Fibroblast of lung (primary cell): ENCODE measurements around the gene SERPINI1. TPM values are rescaled to one million over a fixed set of nuclear protein-coding genes. Genes with fewer than 3 reads are reported as not detected.

Source experiments
- DNase-seq, 2 donors: peaks; one replicate each; pipeline versions ENCODE4 v3.0.0 to v3.0.0-alpha.2; 2010; ENCODE audit warnings: low read depth in 2 of 2
- H2AFZ ChIP-seq: 2 replicates; pipeline ENCODE4 v1.5.1; 2012; ENCODE audit warnings: low read length, control low read depth, inconsistent platforms
- H3K27ac ChIP-seq: 2 replicates; pipeline ENCODE4 v1.5.1; 2011; ENCODE audit warnings: low read length, control low read depth; ENCODE audit not compliant: insufficient read depth
- H3K27me3 ChIP-seq: 2 replicates; pipeline ENCODE4 v1.5.1; 2011; ENCODE audit warnings: mild to moderate bottlenecking, low read length; ENCODE audit not compliant: control insufficient read depth, insufficient read depth
- H3K36me3 ChIP-seq: 2 replicates; pipeline ENCODE4 v1.5.1; 2011; ENCODE audit warnings: low read length; ENCODE audit not compliant: control insufficient read depth, insufficient read depth
- H3K4me1 ChIP-seq: 2 replicates; pipeline ENCODE4 v1.5.1; 2011; ENCODE audit warnings: low read length; ENCODE audit not compliant: control insufficient read depth, insufficient read depth; ENCODE audit errors: extremely low read depth
- H3K4me2 ChIP-seq: 2 replicates; pipeline ENCODE4 v1.5.1; 2011; ENCODE audit warnings: low read length, control low read depth; ENCODE audit not compliant: insufficient read depth; ENCODE audit errors: extremely low read depth
- H3K4me3 ChIP-seq, 4 experiments: fragments of 200-600 bp in 1 of 4; sonication (generic) in 1 of 4; replicated peaks in 1 of 4; 2 replicates each; pipeline ENCODE4 v1.5.1; 2011 to 2016; ENCODE audit warnings: low read length in 4 of 4, low read depth in 3 of 4, mild to moderate bottlenecking in 3 of 4, control low read depth in 2 of 4, inconsistent platforms in 1 of 4, mixed read lengths in 1 of 4; ENCODE audit not compliant: insufficient read depth in 1 of 4; ENCODE audit errors: control extremely low read depth in 1 of 4
- H3K79me2 ChIP-seq: 2 replicates; pipeline ENCODE4 v1.5.1; 2012; ENCODE audit warnings: mild to moderate bottlenecking, low read length, inconsistent platforms; ENCODE audit not compliant: control insufficient read depth, insufficient read depth
- H3K9ac ChIP-seq: 2 replicates; pipeline ENCODE4 v1.5.1; 2011; ENCODE audit warnings: mild to moderate bottlenecking, low read length, control low read depth; ENCODE audit not compliant: insufficient read depth
- H3K9me3 ChIP-seq: 2 replicates; pipeline ENCODE4 v1.5.1; 2012; ENCODE audit warnings: low read depth, low read length; ENCODE audit not compliant: control insufficient read depth, insufficient read depth
- H4K20me1 ChIP-seq: 2 replicates; pipeline ENCODE4 v1.5.1; 2011; ENCODE audit warnings: low read length; ENCODE audit not compliant: control insufficient read depth, insufficient read depth; ENCODE audit errors: extremely low read depth
- EZH2 ChIP-seq: IDR thresholded peaks from 2 replicates; pipeline ENCODE4 v1.5.1; 2012; ENCODE audit warnings: low read length, control low read depth, mild to moderate bottlenecking; ENCODE audit errors: missing control alignments
- polyA plus RNA-seq, 2 donors: library from polyadenylated mRNA; depleted of rRNA in 1 of 2; stranded (reverse) in 1 of 2; unstranded in 1 of 2; fragments of >200 nt; gene quantifications; 2 replicates each; pipeline ENCODE4 v1.2.1, GENCODE V29; 2011 to 2012; ENCODE audit warnings: missing spikeins in 1 of 2
- total RNA-seq: library from RNA; depleted of rRNA; stranded (reverse); fragments of >200 nt; gene quantifications from 2 replicates; pipeline ENCODE4 v1.2.1, GENCODE V29; 2014
- TF ChIP-seq, protein P1 (sequence below), 2 donors: IDR thresholded peaks in 1 of 2; conservative IDR thresholded peaks in 1 of 2; 1 replicate in 1 of 2; 2 replicates in 1 of 2; pipeline ENCODE4 v1.5.1; 2011 to 2012; ENCODE audit warnings: low read length in 2 of 2, control low read depth in 1 of 2, inconsistent platforms in 1 of 2, low read depth in 1 of 2, mild to moderate bottlenecking in 1 of 2

Gene SERPINI1
- total and polyA plus RNA-seq, 2 donors (not counting 1 experiment from before 2014, with no cell fraction given), result 3.0 to 5.8 TPM

DNA sequence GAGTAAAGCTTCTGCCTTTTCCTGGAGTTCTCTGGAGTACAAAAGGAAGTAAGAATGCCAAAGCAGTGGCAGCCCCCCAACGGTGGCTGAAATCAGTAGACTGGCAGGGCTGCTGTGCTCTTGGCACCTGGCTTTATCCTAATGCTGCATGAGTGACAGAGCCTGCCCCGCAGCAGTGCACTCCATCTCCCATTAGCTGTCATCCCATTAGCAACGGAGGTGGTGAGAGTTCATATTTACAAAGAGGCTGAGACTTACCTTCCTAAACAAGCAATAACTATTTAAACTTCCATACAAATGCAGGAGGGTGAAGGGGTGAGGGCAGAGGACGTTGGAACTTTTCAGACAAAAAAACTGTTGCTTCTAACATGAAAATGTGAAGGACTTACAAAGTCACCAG lies 51.9 kb downstream of the SERPINI1 start:
- no peak overlapping the region for H2AFZ ChIP-seq
- no peaks in the 10 kb centered on the region for H3K79me2 ChIP-seq
- TF ChIP-seq EZH2, result no peak
- TF ChIP-seq, protein P1, sequence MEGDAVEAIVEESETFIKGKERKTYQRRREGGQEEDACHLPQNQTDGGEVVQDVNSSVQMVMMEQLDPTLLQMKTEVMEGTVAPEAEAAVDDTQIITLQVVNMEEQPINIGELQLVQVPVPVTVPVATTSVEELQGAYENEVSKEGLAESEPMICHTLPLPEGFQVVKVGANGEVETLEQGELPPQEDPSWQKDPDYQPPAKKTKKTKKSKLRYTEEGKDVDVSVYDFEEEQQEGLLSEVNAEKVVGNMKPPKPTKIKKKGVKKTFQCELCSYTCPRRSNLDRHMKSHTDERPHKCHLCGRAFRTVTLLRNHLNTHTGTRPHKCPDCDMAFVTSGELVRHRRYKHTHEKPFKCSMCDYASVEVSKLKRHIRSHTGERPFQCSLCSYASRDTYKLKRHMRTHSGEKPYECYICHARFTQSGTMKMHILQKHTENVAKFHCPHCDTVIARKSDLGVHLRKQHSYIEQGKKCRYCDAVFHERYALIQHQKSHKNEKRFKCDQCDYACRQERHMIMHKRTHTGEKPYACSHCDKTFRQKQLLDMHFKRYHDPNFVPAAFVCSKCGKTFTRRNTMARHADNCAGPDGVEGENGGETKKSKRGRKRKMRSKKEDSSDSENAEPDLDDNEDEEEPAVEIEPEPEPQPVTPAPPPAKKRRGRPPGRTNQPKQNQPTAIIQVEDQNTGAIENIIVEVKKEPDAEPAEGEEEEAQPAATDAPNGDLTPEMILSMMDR (conservative IDR thresholded peaks at IDR 0.05 in 1 of 2, IDR thresholded peaks at IDR 0.05 in 1 of 2; ENCODE audit: low read depth in 1 of 2, low read length in 2 of 2), result no peak
- H3K4me3 ChIP-seq, result no peak overlapping the region
- H3K9me3 ChIP-seq, result no peaks in the 10 kb centered on the region
- H3K4me2 ChIP-seq, result no peak overlapping the region
- no peaks in the 10 kb centered on the region for H4K20me1 ChIP-seq
- H3K36me3 ChIP-seq, result no peaks in the 10 kb centered on the region
- DNase-seq, result no peak
- H3K27ac ChIP-seq, result no peak overlapping the region
- H3K9ac ChIP-seq, result no peak overlapping the region
- no peaks in the 10 kb centered on the region for H3K4me1 ChIP-seq
- no peaks in the 10 kb centered on the region for H3K27me3 ChIP-seq

DNA sequence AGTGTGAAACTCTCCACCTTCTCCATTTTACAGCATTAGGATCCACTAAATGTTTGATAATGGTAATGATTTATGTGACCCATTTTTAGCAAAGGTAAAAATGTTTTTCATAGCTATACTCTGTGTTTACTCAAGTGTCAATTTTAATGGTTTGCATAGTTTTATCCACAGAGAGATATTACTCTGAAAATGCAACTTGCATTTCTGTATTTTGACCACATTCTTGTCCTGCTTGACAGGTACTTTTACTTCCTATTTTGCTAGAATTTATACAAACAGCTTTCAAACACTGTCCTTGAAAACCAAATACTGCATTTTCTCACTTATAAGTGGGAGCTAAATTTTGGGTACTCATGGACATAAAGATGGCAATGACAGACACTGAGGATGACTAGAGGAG lies 62.9 kb downstream of the SERPINI1 start:
- Histone ChIP-seq H3K9me3 (no peaks in the 10 kb centered on the region), H2AFZ (no peak overlapping the region), H3K4me3 (no peak overlapping the region), H3K27ac (no peak overlapping the region), H3K4me2 (no peak overlapping the region), H4K20me1 (no peaks in the 10 kb centered on the region), H3K4me1 (no peaks in the 10 kb centered on the region), H3K36me3 (no peaks in the 10 kb centered on the region), H3K79me2 (no peaks in the 10 kb centered on the region), H3K27me3 (no peaks in the 10 kb centered on the region), H3K9ac (no peak overlapping the region)
- DNase-seq, result no peak
- TF ChIP-seq, protein P1 (conservative IDR thresholded peaks at IDR 0.05 in 1 of 2, IDR thresholded peaks at IDR 0.05 in 1 of 2; ENCODE audit: low read depth in 1 of 2, low read length in 2 of 2), result no peak
- TF ChIP-seq EZH2, result no peak

DNA sequence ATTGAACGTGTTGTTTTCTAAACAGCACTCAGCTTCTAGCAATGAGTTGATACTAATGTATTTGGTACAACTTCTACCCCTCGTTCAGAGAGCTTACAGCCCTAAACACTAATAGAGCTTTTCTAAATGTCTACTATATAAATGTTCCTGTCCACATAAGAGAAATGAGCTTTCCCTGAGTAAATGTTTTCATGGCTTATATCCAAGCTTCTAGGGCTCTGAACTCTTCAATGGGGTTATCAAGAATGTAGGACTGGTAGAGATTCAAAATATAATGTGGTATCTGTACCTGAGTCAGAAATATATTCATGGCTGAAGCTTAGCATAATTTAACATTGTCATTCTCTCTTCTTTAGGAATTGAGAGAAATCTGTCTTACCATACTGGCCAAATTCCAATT lies 73.4 kb downstream of the SERPINI1 start:
- no peaks in the 10 kb centered on the region for H3K36me3 ChIP-seq
- H3K9ac ChIP-seq, result no peak overlapping the region
- H3K27me3 ChIP-seq, result no peaks in the 10 kb centered on the region
- no peak overlapping the region for H3K4me3 ChIP-seq
- H3K9me3 ChIP-seq, result no peaks in the 10 kb centered on the region
- no peak overlapping the region for H3K27ac ChIP-seq
- peaks cover 3% of the 10 kb centered on the region for H3K4me1 ChIP-seq
- no peak for DNase-seq
- no peaks in the 10 kb centered on the region for H4K20me1 ChIP-seq
- TF ChIP-seq, protein P1 (conservative IDR thresholded peaks at IDR 0.05 in 1 of 2, IDR thresholded peaks at IDR 0.05 in 1 of 2; ENCODE audit: low read depth in 1 of 2, low read length in 2 of 2), result no peak
- TF ChIP-seq EZH2, result no peak
- H3K79me2 ChIP-seq, result no peaks in the 10 kb centered on the region
- H2AFZ ChIP-seq, result no peak overlapping the region
- no peak overlapping the region for H3K4me2 ChIP-seq
